Stimulated activated CD8-positive, alpha-beta memory T cell treated with anti-CD3 and anti-CD28 coated beads, Interleukin-4, amount 100 ng/mL, for 48 hours (primary cell): Measurements from ENCODE around the gene LITAFD.
"Not testable (repeated sequence)": the region's sequence is repeated elsewhere in the genome, so short reads cannot be mapped to it uniquely, and the experiment has no call there.

ENCODE experiments used
- DNase-seq: peaks from one replicate; pipeline ENCODE4 v3.0.0-alpha.2; 2020

LITAFD gene

DNA sequence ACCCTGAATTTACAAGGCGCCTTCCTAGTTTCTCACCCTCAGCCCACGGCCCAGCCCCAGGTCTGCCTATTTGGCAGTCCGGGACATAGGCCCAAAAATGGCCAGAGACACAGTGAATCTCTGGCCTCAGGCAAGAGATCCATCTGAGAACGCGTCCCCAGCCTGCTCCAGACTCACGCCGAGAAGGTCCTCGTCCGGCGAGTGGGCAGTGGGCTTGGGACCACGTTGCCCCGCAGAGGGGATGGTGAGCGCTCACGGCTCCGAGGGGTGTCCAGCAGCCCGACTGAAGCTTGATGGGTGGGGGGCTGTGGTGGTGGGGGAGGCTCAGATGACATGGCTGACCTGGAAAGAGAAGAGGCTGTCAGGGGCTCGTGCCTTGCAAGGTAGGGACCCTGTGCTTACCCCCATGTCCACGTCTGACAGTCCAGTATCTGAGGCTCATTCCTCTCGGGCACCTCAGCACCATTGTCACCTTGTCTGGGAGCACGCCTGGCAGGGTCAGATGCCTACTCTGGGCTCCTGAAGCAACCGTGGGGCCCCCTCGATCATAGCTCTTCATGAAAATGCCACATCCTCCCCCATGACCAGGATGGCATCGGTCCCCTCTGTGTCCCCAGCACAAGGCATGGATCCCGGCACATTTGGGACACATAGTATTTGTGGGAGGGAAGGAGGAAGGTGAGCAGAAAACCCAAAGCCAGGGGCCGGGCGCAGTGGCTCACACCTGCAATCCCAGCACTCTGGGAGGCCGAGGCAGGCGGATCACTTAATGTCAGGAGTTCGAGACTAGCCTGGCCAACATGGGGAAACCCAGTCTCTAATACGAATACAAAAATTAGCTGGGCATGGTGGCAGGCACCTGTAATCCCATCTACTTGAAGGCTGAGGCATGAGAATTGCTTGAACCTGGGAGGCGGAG lies 22.9 kb upstream of the LITAFD start:
- no peak for DNase-seq

DNA sequence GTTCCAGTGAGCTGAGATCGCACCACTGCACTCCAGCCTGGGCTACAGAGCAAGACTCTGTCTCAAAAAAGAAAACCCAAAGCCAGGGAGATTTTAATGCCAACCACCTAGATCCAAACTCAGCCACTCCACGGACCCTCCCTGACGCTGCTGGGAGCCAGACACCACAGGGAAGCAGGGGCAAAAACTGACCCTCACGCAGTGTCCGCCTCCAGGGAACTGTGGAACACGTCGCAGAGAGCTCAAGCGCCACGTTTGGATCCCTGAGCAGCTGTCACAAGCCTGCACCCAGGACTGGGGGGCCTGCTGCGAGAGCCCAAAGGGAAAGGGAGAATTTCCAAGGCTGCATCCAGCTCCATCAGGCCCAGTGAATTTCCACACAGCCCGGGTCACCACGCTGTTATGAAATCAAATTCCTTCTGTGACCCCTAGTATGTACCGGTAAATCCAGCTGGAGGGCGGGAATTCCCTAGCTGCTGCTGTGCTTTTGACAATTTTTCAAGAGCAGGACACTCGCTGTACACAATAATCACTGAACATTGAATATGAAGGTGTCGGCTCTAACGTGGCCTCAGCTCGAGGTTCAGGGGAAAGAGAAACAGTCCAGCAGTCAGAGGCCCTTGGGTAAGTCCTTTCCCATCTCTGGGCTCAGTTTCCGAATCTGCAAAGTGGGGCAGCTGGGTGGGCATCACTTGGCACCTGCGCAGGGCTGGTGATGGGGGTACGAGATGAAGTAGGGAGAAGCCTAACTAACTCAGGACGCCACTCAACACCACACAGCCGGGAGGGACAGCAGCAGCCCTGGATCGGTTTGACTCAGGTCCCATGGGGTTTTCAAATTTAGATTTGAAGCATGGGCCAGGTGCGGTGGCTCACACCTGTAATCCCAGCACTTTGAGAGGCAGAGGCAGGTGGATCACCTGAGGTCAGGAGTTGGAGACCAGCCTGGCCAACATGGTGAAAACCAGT lies 22.0 kb upstream of the LITAFD start:
- DNase-seq = no peak

DNA sequence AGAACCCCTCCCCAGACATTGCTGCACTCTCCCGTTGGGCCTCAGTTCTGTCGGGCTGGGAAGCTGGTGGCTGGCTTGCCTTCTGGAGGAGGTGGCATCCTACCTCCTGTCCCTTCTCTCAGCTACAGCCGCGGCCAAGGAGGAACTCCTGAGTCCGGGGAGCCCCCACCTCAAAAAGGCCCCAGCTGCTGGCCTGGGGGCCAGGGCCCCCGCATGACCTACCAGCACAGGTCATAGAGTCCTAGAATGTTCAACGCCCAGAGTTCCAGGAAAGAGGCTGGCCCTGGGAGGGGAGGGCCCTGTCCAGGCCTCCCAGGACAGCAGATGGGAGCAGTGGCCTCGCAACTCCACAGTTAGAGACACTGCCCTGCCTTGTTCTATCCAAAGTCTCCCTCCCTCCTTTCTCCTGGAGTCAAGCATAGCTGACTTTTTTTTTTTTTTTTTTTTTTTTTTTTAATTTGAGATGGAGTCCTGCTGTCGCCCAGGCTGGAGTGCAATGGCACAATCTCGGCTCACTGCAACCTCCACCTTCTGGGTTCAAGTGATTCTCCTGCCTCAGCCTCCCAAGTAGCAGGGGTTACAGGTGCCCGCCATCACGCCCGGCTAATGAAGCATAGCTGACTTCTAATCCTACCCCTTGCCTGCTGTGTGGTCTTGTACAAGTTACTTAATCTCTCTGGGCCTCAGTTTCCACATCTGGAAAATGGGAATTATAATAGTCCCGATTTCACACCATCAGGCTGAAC lies 20.4 kb upstream of the LITAFD start:
- DNase-seq = no peak

DNA sequence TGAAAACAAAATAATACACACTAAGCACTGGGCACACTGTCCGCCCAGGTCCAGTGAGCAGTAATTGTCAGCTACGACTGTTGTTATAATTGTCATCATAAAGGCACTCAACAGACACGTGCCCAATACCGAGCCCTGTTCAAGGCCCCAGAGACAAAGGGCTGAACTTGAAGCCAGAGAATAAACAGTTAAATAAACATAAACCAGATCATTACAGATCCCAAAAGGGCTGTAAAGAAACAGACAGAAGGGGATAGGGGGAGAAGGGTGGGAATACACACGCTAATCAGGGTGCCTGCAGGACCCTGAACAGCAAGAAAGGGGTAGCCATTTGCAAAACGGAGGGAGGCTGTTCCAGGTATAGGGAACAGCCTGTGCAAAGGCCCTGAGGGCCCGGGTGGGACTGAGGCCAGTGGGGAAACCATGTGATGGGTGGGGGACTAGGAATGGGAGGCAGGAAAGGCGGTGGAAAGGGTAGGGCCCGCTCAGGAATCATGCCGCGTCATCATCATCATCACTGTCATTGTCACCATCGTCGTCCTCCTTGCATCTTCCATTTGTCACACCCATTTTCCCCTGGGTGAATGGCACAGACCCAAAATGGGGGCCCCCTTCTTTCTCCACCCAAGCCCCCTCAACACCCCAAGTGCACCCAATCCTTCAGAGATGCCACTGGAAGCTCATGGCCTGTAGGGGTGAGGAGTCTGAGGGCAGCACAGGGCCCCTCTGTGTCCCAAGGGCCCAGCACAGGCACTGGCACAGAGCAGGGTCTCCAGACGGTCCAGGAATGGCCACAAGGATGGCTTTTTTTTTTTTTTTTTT lies 19.6 kb upstream of the LITAFD start:
- DNase-seq = no peak

DNA sequence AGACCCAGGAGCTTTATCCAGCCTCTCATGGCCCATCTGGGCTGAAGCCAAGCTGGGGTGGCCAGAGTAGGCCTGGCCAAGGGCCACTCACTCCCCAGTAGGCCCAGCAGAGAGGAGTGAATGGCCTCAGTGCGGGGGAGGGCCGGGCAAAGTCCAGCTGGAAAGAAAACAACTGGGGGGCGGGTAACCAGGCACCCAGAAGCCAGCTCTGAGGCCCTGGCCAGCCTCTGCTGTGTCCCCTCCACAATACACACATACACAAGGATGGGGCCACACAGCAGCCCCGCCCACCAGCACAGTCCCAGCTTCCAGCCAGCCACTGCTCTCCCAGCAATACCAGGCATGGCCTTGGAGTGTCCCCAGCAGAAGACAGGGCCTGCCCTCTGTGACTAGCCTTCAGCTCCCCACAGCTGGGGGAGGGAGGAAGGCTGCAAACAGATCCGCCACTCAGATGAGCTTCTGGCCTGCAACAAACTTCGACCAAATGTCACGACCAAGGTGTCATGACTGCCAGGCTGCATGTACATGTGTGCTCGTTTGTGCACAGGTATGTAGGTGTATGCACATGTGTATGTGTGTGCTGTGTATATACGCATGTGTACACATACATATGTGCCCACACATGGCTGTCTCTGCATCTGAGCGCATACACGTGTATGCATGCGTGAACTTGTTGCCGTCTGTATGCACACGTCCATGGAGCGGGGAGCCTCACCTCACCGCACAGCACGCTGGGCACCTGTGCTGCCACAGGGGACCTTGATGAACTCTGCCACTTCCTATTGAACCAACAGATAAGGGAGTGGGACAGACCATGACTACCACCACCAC lies 18.3 kb upstream of the LITAFD start:
- no peak for DNase-seq

DNA sequence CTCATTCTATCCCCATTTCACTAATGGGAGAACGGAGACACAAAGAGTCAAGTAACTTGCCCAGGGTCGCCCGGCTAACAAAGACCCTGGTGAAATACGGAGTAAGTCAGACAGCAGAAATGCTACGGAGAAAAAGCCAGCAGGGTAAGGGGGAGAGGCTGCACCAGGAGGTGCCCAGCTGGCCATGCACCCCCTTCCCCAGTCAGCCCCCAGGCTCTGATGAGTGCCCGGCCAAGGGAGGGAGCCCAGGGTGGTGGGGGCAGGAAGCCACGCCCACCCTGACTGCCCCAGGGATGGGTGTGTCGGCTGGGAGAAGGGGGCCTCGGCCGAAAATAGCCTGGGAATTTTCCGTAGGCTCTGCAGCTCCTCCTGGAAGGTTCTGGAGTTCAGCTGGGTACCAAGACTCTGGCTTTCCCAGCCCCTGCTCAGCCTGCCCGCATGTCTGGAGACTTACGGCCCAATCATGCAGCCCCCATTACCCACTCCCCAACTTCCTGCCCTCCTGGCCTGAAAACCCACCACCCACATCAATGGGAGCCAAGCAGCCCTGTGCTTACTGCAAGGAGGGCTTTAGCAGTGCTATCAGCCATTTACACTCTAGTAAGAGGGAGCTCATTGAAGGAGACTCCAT lies 17.6 kb upstream of the LITAFD start:
- no peak for DNase-seq

DNA sequence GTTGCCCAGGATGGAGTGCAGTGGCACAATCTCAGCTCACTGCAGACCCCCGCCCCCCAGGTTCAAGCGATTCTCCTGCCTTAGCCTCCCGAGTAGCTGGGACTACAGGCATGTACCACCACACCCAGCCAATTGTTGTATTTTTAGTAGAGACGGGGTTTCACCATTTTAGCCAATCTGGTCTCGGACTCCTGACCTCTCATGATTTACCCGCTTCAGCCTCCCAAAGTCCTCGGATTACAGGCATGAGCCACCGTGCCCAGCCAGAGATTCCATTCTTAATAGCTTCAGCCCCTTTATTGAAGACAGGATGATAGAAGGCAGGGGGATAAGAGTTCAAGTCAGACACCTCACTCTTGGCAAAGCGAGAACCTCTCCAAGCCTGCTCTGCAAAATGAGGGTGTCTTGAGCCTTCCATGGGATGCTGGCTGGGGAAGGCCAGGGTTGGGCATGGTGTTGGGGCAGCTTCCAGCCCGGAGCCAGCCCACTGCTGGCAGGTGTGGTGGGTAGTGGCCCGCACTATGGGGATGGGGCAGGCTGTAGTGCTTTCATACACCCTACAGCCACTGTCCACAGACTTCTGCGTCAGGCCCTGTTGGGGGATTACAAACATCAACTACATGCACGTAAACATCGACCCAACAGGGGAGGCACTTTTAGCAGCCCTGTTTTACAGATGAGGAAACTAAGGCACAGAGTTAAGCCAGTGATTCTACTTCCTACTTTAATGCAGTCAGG lies 16.8 kb upstream of the LITAFD start:
- DNase-seq = no peak

DNA sequence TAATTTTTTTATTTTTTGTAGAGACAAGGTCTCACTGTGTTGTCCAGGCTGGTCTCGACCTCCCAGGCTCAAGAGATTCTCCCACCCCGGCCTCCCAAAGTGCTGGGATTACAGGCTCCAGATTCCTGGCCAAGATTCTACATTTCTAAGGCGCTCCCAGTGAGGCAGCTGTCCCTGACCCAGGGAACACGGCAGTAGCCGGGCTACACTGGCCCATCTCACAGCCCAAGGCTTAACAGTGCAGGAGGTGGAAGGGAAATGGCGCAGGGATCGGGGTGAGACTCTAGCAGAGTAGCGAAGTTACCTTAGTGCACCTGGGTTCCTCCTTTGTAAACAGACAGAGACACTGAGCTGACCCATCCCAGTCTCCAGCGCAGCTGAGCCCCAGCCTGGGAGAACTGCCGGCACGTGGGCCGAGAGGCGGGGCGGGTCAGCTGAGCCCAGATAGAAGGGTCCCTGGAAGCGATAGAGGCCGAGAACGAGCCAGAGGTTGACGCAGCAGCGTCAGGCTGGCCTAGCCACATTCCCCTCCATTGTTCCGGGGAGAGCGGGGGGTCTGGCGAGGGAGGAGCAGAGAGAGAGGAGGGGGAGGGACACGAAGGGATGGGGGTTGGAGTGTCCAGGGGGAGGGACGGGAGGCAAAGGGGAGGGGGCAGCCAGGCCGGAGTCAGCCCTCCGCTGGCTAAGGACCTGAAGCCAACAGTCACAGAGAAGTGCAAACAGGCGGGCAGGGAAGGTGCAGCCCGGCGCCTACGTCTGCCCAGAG lies 15.8 kb upstream of the LITAFD start:
- no peak for DNase-seq

DNA sequence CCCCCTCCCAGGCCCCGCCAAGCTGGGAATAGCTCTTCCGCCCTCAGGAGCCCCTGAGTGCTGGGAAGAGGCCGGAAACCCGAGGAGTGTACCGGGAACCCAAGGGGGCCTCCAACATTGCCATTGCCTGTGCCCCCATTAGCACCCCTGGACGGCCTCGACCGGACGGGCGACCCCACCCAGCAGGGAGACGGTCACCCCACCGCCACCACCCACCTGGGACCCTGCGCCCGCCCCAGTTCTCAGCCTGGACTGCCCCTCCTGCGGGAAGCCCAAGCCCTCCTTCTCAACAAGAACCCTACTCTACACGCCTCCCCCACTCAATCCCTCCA lies 15.3 kb upstream of the LITAFD start:
- DNase-seq = no peak

DNA sequence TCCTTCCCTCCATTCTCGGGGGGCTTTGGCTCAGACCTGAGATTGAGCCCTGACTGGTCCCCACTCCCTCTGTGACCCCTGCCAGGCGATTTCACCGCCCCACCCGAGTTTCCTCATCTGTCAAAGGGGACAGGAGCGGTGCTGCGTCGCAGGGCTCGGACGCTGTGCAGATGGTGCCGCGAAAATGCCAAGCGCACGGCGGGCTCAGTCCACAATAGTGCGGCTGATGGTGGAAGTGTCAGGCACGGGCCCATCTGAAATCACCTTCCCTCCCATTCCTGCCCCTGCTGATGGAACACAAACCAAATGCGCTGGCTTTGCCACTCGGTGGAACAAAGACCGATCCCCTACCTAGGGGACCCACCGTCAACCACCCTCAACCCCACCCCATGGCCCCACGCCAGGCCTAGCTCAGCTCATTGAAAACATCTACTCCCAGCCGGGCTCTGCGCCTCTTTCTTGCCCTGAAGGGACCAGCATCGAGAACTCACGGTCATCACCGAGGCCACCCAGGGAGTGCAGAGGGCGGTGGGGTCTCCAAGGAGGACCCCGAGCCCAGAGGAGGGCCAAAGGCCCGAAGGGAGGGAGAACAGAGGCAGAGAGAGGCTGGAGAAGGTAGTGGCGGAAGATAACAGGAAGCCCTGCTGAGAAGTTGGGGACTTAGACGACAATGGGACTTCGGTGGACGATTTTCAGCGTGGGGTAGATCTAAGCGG lies 14.8 kb upstream of the LITAFD start:
- no peak for DNase-seq

DNA sequence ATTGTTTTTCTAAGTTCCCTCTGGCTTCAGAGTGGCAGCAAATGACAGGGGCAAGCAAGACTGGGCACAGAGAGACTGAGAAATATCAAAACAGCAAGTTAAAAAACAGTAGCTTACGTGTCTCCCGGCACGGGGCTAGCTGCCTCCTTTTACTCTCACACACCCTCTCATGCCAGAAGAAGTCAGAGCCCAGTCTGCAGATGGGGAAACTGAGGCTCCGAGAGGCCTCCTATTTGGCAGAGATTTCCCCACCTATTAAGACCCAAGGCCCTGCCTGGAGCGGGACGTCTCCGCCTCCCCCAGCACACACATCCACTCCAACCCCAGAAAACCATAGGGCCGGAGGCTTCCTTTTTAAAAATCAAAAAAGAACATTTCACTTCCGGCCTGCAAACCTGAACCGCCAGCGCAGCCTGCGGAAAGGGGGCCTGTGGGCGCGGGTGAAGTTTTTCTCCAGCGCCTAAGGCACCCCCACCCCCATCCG lies 14.2 kb upstream of the LITAFD start:
- no peak for DNase-seq

DNA sequence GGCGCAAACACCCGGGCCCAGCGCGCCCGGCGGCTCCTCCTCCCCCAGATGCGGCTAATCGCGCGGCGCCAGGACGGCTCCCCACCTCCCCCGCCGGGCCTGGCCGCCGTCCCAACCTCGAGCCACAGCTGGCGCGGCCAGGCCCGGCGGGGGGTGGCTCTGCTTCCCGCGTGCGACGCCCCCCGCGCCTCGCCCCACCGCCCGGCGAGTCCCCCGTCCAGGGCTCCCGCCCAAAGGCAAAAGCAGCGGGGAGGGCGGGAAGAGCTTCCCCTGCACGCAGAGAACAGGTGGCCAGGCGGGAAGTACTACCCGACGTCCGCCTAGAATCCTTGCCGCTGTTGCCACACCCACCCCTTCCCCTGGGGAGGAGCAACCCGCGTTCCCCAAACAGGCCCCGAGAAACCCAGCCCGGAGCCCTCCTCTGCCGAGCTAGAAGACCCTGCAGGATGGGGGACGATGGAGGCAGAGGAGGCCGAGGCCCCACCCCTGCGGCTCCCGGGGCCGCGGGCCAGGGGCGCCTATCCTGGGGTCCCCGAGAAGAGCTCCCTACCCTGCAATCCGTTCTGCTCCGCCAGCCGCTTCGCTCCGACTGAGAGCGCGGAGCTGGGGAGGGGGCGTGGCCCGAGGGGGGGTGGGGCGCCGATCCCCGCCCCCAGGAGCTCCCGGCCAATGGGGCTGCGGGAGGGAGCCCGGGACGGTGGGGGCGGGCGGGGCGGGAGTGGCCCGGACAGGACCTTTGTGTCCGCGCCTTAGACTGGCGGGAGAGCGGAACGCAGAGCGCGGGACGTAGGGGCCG lies 13.5 kb upstream of the LITAFD start, which contains the start of gene CARHSP1:
Gene CARHSP1 (minus strand): TSS at position 591 of the 796 bp plus-strand sequence. CDS start 9,678 bp downstream, outside the sequence.
- DNase-seq = peak; percentile 86

DNA sequence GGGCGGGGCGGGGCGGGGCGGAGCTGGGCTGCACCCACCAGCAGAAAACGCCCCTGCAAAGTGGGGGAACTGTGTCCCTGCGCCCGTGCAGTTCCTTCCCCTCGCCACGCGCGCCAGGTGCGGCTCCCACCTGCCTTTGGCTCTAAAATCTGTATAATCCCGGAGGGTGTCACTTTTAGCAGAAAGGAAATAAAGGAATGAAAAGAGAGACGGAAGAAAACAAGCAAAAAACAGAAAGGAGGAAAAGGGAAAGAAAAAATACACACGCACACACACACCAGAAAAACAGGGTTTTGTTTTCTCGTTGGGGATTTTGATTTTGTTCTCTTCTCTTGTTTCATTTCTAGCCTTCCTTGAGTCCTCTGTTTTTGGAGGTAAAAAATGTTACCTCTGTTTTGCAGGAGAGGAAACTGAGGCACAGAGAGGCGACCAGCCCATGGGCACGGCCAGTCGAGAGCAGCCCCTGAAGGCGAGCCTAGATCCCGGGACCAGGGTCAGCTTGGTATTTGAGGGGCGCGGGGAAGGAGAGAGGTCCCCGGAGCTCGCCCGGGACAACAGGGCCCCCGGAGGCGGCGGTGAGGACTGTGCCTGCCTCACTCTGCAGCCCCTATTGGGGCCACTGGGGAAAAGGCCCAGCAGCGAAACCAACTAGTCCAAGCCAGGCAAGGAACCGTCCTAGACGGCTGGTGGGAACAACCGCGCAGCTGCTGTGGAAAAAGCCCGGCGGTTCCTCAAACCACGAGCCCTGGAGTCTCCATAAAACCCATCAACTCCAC lies 12.8 kb upstream of the LITAFD start:
- no peak for DNase-seq

DNA sequence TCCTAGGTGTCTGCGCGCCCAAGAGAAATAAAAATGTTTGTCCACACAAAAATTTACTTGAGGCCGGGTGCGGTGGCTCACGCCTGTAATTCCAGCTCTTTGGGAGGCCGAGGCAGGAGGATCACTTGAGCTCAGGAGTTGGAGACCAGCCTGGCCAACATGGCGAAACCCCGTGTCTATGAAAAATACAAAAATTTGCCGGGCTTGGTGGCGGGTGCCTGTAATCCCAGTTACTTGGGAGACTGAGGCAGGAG lies 12.2 kb upstream of the LITAFD start:
- not testable (repeated sequence) for DNase-seq

DNA sequence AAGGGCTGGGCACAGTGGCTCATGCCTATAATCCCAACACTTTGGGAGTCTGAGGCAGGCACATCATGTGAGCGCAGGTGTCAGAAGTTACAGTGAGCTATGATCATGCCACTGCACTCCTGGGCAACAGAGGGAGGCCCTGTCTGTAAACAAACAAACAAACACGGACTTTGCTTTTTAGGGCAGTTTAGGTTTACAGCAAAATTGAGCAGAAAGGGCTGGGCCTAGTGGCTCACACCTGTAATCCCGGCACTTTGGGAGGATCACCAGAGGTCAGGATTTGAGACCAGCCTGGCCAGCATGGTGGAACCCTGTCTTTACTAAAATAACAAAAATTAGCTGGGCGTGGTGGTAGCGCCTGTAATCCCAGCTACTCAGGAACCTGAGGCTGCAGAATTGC lies 10.1 kb upstream of the LITAFD start:
- no peak for DNase-seq

DNA sequence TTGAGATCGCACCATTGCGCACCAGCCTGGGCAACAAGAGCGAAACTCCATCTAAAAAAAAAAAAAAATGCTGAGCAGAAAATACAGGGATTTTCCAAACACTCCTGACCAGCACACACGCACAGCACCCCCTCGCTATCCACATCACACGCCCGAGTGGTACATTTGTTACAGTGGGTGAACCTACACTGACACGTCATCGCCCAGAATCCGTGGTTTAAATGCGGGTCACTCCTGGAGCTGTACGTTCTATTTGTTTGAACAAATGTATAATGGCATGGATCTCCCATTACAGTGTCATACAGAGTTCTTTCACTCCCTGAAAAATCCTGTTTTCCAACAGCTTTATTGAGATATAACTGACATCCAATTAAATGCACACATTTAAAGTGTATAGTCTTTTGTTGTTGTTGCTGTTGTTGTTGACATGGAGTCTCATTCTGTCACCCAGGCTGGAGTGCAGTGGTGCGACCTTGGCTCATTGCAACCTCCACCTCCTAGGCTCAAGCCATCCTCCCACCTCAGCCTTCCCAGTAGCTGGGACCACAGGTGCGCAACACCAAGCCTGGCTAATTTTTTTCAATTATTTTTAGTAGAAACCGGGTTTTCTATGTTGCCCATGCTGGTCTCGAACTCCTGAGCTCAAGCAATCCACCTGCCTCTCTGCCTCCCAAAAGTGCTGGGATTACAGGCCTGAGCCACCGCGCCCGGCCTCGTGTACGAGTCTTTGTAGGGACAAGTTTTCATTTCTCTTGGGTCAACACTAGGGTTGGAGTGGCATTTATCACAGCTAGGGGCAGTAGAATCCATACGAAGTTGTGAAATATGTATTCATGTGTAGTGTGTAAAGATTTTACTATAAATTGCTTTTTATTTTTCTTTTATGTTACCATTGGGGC lies 8.9 kb upstream of the LITAFD start:
- no peak for DNase-seq
